ENCODE data around the gene CNDP1.

CNDP1 gene

DNA sequence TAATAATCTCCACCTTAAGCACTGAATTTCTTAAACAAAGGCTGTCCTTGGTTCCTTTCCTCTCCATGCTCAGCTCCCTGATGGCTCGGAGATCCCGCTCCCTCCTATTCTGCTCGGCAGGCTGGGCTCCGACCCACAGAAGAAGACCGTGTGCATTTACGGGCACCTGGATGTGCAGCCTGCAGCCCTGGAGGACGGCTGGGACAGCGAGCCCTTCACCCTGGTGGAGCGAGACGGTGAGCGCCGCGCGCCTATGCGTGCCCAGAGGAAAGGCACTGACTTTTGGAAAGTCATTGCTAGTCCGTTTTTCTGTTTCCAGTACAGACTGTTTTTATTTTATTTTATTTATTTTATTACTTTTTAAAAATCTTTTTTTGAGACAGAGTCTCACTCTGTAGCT is 28.5 kb upstream of the CNDP1 start:
- no peak for DNase-seq

DNA sequence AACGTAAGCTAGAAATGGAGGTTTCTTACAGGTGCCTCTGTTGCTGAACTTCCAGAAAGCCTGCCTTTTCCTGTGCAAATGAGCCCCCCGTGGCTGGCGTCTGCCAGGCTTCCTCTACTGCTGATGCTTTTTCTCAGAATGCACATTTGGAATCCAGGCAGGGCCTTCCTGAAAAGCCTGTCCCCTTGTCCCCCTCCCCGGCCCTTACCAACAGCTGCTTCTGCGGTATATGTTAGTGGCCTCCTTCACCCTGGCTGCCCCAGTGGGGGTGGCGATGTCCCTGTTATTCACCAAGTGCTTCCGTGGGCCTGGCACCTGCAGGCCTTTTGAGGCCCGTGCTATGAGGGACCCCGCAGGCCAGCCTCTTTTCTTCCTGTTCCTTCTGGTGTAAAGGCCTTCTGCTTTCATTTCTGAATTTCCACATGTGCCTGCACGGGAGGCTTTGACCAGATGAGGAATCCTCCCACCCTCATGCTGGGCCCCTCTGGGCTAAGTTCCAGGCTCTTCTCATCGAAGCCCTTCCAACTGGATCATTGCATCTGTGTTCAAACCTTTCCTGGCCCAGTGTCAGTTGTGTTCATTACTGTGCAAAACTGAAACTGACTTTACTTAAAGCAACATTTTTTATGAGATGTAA is 27.7 kb upstream of the CNDP1 start:
- DNase-seq, result peak in 1 of 51 donors; percentile 10

DNA sequence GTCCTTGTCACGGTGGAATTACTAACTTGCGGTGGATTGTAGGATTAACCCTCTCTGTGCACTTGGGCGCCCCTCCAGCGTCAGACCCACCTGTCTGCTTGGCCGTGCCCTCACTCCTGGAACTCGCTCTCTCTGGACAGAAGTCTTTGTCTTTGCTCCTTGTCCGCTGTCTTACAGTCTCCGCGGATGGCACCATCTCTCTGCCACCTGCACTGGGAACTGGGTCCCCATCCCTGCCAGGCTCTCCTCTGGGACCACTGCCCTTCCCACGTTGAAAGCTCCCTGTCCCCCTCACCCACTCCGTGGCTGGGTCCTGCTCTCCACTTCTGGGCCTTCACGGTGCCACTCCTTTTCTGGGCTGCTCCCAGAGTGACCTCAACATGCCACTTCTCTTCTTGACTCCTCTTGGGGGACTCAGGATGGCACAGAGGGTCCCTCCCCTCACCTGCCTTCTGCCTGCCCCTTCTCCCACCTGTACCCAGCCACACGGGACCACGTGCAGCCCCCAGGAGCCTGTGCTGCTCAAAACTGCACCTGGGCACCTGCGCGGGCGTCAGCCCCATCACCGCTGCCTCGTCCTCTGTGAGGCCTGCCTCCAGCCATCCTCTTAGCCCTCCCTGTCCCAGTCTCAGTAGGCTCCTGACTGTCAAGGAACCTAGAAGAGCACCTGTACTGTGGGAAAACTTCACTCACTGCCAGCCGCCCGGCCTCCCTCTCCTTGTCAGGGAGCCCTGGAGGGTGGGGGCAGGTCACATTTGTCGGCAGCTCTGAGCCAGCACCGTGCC is 27.0 kb upstream of the CNDP1 start:
- DNase-seq, result no peak

DNA sequence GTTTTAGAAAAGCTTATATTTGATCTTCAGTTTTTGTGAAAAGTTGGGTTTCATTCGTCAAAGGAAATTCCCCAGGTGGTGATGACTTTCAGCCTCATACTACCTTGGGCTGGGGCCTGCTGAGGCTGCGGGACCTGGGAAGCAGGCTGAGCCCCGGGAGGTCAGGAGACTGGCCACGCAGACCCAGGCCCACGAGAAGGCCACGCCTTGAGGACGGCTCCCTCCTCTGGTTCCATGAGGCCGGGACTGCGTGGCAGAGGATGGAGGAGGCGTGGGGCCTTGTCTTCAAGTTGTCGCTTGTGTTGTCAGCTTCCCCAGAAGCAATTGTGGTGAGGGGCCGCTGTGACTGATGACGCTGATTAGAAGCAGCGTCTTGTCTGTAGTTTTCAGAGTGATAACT is 26.4 kb upstream of the CNDP1 start:
- DNase-seq, result no peak

DNA sequence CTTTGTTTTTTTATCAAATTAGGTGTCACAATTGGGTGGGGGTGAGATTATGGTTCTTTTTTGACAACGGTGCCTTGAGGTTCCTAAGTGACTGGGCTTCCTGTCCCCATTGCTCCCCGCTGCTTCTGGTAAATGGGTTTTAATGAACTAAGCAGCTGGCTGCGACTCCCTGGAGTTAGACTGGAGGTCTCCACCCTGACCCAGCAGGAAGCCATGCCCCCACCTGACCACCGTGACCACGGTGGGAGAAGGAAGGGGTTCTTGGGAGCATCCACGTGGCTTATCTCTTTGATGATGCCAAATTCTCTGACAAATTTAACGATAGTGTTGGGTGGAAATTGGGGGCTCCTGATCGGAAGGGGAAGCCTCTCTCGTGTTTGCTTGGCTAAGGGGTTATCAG is 25.9 kb upstream of the CNDP1 start:
- DNase-seq, result no peak

DNA sequence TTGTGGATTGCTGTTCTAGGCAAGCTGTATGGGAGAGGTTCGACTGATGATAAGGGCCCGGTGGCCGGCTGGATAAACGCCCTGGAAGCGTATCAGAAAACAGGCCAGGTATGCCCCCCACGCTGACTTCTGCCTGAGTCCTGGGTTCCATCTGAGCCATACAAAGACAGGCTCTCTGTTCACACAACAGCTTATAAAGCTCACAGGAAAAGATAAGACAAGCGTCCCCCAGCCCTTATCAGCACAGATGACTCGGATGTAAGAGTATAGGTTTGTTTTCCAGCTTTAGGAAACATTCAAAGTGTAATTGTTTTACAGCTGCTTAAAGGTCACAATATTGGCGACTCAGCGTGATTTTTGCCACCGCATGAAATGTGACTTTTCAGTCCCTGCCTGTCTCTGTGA is 25.5 kb upstream of the CNDP1 start:
- DNase-seq, result no peak

DNA sequence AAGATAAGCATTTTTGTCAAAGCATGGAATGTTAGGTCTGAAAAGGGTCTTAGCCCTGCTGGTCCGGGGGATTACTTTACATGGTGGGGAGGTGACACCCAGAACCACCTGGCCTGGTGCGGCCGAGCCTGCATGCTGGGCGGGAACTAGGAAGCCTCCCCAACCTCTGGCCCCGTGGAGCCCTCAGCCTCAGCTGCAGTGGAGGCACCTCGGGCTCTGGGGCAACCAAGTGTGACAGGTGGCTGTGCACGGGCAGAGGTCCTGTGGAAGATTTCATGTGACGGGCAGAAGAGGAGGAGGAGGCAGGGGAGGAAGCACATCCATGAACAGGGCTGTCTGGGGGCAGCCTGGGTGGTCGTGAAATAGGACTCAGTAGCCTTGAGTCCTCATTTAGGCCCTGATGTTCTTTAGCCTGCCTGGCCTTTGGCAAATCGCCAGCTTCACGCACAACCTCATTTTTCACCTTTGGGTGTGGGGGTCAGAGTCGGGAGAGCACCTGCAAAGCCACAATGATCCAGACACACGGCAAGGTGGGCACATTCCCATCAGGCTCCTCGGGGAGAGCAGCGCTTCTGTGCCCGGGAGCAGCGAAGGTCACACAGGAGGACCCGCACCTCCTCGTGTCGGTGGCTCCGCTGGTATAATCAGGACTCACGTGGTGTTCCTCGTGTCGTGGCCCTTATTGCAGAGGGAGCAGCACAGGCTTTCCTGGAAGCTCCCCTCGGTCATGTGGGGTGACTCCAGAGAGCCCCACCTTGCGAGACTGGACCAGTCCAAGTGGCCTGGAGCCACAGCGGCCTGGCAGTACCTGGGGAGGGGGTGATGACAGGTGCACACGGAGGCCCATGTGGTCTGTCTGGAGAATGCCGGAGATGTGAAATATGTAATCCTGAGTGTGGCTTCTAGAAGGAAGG is 24.2 kb upstream of the CNDP1 start:
- no peak for DNase-seq

DNA sequence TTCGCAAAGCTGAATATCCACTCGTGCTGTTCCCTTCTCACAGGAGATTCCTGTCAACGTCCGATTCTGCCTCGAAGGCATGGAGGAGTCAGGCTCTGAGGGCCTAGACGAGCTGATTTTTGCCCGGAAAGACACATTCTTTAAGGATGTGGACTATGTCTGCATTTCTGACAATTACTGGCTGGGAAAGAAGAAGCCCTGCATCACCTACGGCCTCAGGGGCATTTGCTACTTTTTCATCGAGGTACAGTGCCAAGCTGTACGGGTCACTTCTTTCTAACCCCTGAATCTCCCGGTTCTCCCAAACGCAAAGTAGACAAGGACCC is 23.6 kb upstream of the CNDP1 start:
- no peak for DNase-seq

DNA sequence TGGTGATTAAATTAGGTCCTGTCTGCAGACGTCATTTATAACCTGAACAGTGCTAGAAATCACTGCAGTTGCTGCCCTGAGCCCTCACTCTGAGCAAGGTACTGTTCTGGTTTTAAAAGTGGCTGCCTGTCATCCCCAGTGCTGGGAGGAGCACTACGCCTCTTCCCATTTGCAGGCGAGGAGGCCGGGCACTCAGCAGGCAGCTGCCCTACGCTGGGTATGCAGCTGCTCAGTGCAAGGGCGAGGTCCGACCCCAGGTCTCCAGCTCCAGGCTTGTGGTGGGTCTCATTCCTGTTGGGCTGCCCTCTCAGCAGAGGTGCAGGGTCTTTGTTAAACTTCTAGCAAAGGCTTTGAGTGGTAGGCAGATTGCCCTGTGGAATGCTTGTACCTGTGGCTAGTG is 22.5 kb upstream of the CNDP1 start:
- peak in 7 of 51 donors; percentile 26 to 76 (median 45) for DNase-seq

DNA sequence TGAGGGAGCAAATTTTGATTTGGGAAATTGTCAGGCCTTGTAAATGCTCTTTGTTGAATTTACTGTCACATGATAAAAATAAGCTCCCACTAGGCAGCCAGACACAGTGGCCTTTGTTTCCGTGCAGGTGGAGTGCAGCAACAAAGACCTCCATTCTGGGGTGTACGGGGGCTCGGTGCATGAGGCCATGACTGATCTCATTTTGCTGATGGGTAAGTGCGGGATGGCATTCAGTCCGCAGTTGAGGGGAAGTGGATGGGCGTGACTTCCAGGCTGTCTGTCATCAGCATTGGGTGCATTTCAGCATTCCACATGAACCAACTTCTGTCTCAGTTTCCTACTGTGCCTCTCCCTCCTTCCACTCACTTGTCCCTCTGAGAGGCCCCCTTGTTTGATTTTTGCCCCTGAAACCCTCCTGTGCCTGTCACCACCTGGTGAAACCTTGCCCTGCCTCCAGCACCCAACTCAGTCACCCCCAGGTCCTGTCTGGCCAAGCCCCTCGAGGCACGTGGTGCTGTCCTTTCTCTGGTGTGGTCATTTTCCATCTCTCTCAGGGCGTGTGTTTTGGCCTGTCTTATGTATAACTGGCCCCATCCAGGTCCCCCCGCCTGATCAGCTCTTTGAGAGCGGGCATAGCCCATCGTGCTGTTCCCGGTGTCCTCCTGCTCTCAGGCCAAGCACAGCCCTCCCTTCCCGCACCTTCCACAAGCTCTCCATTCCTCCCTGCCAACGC is 21.8 kb upstream of the CNDP1 start:
- DNase-seq, result peak in 46 of 51 donors; percentile 7 to 93 (median 73)

DNA sequence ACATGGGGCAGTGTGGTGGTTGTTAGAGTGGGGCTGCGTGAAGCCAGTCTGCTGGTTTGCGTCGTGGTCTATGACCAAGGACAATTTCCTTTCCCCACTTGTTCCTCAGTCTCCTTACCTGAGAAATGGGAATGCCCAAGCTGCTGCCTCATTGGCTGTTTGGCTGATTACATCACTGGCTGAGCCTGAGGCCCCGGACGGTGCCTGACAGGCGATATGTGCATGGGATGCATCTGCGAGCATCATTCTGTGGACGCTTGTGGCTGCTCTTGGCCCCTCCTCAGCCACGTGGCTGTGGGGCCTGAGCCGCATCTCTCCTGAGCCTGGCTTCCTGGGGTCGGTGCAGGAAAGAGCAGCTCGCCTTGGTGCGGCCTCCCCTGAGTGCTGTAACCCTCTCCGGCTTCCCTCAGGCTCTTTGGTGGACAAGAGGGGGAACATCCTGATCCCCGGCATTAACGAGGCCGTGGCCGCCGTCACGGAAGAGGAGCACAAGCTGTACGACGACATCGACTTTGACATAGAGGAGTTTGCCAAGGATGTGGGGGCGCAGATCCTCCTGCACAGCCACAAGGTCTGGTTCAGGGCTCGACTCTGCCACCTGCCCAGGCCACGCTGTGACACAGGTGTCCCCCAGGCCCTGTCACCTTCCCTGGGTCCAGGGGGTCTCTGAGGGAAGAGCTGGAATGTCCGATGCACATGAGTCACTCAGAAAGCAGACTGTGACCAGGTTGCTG is 21.0 kb upstream of the CNDP1 start:
- no peak for DNase-seq

DNA sequence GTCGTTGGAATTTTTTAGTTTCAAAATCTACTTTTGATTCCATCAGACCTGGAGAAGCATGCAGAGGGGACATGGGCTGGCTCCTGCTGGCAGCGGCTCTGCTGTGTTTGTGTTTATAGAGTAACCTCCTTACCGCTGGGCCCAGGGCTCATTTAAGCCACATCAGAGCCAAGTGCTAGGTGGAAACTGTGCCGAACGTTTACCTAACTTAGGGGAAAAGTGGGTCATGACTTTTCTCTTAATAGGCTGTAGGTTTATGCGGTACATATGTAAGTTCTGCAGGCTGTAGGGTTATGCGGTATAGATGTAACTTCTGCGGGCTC is 20.5 kb upstream of the CNDP1 start:
- no peak for DNase-seq

DNA sequence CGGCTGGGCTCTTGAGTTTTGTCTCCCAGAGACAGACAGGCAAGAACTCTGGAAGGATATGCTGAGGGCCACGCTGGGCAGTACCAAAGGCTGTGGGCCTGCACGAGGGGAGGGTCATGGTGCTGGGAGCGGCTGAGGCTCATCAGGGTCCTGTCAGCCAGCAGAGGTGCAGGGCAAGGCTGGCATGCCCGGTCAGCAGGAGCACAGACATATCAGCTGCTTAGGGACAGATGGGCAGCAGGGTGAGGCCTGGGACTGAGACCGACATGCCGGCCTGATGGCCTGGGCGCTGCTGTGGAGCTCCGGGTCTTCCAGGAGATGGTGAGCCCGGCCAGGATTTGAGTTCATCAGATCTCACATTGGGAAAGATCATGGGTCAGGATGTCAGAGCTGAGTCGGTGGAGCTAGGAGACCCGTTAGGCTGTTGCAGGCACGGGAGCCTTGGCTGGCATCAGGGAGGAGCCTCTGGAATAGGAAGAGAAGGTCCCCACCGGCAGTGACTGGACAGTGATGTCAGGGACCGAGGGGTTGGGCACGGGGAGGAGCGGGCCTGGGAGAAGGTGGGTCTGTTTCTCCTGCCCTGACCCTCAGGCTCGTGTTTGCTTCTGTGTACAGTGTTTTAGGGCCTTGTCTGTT is 19.3 kb upstream of the CNDP1 start:
- DNase-seq, result no peak

DNA sequence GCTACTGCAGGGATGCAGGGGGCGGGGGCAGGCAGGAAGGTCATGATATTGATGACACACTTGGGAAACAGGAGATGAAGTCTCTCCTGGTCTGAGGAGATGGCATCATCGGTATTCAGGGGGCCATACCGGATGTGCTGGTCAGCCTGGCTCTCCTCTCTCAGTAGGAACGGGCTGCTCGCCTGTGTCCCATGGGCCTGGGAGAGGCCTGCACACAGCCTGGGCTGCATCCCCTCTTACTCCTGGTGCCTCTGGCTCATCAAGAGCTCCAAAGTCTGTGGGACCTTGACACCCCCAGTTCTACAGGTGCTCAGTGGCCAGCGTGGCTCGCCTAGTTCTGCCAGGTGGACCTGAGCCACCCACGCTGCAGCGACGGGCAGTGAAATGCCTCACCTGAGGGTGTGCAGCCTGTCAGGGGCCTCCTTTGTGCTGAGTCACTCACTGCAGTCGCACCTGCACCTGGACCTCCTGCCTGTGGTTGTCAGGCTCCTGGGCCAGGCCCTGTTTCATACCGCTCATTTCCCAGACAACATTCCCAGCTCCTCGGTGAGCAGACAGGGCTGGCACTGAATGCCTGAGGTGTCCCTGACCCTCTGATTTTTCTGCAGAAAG is 18.6 kb upstream of the CNDP1 start:
- no peak for DNase-seq

DNA sequence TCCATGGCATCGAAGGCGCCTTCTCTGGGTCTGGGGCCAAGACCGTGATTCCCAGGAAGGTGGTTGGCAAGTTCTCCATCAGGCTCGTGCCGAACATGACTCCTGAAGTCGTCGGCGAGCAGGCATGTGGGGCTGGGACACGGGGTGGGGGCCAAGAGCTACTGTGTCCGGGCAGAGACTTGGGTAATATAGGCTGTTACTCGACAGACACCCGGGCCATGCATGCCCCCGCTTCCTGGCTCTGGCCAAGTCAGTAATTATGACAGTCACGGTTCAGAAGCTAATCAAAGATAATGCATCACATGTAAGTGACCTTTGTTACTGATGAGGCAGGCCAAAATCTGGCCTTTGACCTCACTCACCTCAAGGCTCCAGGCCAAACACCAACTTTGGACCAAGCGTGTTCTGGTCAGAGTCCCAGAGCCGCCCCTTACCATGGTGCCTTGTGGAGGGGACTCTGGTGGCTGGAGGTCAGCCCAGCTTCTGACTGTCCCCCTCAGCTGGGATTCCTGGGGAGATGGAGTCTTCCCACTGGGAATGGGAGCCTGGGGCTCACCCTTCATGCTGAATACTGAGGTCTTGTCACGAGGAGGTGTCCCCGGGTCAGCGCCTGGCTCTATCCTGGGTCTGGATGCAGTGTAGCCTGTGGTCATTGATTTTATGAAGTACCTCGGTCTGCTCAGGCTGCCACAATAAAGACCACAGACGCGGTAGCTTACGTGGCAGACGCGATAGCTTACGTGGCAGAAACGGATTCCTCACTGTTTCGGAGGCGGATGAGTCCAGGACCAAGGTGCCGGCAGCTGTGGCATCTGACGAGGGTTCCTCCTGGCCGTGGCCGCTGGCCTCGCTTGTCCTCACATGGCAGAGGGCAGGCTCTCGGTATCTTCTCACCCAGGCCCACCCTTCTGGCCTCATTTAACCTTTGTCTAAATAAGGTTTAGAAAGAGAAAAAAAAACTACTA is 17.7 kb upstream of the CNDP1 start:
- DNase-seq, result no peak

DNA sequence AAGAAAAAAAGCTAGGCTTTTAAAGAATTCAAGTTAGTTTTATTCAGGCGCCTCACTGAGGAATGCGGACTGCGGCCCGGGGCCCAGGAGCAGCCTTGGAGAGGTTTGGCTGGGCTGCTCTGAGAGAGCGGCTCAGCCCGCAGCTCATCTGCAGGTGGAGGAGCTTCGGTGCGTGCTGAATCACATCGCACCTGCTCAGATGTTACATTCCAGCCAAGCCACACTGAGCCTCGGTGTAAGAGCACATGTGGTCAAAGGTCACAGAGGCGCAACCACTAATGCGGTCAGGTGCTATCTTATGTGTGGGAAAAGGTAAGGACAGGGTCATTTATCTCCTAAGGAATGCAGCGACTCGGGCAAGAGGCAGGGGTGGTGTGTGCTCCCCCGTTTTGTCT is 17.1 kb upstream of the CNDP1 start:
- DNase-seq, result no peak

DNA sequence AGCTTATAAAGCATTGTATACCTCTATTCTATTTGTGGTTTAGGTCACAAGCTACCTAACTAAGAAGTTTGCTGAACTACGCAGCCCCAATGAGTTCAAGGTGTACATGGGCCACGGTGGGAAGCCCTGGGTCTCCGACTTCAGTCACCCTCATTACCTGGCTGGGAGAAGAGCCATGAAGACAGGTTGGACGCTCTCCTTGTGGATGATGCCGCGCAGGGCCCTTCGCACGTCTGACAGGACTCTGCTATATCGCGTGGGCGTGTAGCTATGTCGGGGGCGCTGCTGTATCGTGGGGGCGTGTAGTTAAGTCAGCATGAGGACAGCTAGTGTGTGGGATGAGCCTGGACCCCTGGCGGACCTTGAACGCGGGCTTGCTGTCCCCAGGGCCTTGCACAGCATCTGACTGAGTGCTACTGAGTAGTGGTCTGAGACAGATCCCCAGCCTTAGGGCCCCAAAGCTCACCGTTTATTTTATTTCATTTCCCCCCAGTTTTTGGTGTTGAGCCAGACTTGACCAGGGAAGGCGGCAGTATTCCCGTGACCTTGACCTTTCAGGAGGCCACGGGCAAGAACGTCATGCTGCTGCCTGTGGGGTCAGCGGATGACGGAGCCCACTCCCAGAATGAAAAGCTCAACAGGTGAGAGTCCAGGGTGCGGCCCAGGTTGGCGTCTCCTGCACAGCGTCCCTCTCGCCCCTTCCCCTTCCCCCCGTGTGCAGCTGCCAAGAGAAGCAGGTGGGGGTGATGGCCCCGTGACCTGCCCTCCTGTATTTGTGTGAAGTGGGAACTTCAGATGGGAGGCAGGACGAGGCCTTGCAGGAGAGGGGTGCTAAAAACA is 15.6 kb upstream of the CNDP1 start:
- DNase-seq, result no peak

All from hypothalamus (tissue), 51 donors.